Measurements from ENCODE around the gene TPBGL. TPM values are rescaled to one million over a fixed set of nuclear protein-coding genes. Genes with fewer than 3 reads are reported as not detected.

Gene TPBGL
- total RNA-seq, 1 donor from 2014 or later = 0.64 TPM

GRCh38 chr11:75229466-75229865 lies 11.1 kb upstream of the TPBGL start:
- intact Hi-C loops (cut with DNase I) = no loop called here
- no peaks in the 10 kb centered on the region for H3K9me3 ChIP-seq
- TF ChIP-seq CTCF (IDR thresholded peaks at IDR 0.05) = no peak
- H3K27me3 ChIP-seq = no peaks in the 10 kb centered on the region
- no peaks in the 10 kb centered on the region for H3K36me3 ChIP-seq
- H3K4me3 ChIP-seq = no peak overlapping the region
- no peaks in the 10 kb centered on the region for H3K4me1 ChIP-seq
- H3K27ac ChIP-seq = no peak overlapping the region
- DNase-seq = peak; percentile 32
- ATAC-seq = no peak

- TF ChIP-seq CTCF (IDR thresholded peaks at IDR 0.05) = no peak
- H3K27ac ChIP-seq = no peak overlapping the region
- no peaks in the 10 kb centered on the region for H3K36me3 ChIP-seq
- H3K4me3 ChIP-seq = no peak overlapping the region
- H3K27me3 ChIP-seq = no peaks in the 10 kb centered on the region
- intact Hi-C loops (cut with DNase I) = no loop called here
- H3K4me1 ChIP-seq = no peaks in the 10 kb centered on the region
- no peaks in the 10 kb centered on the region for H3K9me3 ChIP-seq
- ATAC-seq (no peak), DNase-seq (no peak)
Measured at GRCh38 chr11:75230621-75231020, 10.0 kb upstream of the TPBGL start.

- peak; percentile 69 for ATAC-seq
- TF ChIP-seq CTCF (IDR thresholded peaks at IDR 0.05) = no peak
Measured at GRCh38 chr11:75233754-75234172, 6.8 kb upstream of the TPBGL start.

GRCh38 chr11:75236062-75236461 lies 4.5 kb upstream of the TPBGL start:
- no peak for ATAC-seq
- no peak overlapping the region for H3K27ac ChIP-seq
- no peak for TF ChIP-seq CTCF (IDR thresholded peaks at IDR 0.05)
- no peak overlapping the region for H3K4me3 ChIP-seq
- intact Hi-C loops (cut with DNase I) = no loop called here
- H3K9me3 ChIP-seq = no peaks in the 10 kb centered on the region
- peaks cover 24% of the 10 kb centered on the region for H3K27me3 ChIP-seq
- H3K4me1 ChIP-seq = peaks cover 5% of the 10 kb centered on the region
- DNase-seq = no peak
- no peaks in the 10 kb centered on the region for H3K36me3 ChIP-seq

More at GRCh38 chr11:75233754-75234172, 6.8 kb upstream of the TPBGL start:
- peaks cover 1% of the 10 kb centered on the region for H3K27me3 ChIP-seq
- H3K36me3 ChIP-seq = no peaks in the 10 kb centered on the region
- intact Hi-C loops (cut with DNase I) = no loop called here
- no peak overlapping the region for H3K27ac ChIP-seq
- H3K4me3 ChIP-seq = no peak overlapping the region
- H3K4me1 ChIP-seq = no peaks in the 10 kb centered on the region
- H3K9me3 ChIP-seq = no peaks in the 10 kb centered on the region
- no peak for DNase-seq

GRCh38 chr11:75237050-75237449 lies 3.5 kb upstream of the TPBGL start:
- ATAC-seq = no peak
- Histone ChIP-seq H3K4me1 (peaks cover 5% of the 10 kb centered on the region), H3K36me3 (no peaks in the 10 kb centered on the region), H3K27ac (no peak overlapping the region), H3K27me3 (peaks cover 24% of the 10 kb centered on the region), H3K9me3 (no peaks in the 10 kb centered on the region), H3K4me3 (no peak overlapping the region)
- no peak for DNase-seq
- no peak for TF ChIP-seq CTCF (IDR thresholded peaks at IDR 0.05)
- intact Hi-C loops (cut with DNase I) = no loop called here
